DOHH2 (cell line): Measurements from ENCODE around the gene NHERF1.

Experiments used
- H3F3A ChIP-seq: fragments of 200-600 bp; sonication (generic), shearing (Covaris generic); 2 replicates; pipeline ENCODE4 v1.6.0; 2016; ENCODE audit warnings: antibody characterized with exemption, mild to moderate bottlenecking; ENCODE audit not compliant: control insufficient read depth, insufficient read depth
- H3K27ac ChIP-seq: fragments of 200-600 bp; sonication (generic); 2 replicates; pipeline ENCODE4 v1.5.1; 2014; ENCODE audit warnings: low read depth, mild to moderate bottlenecking, low read length, moderate library complexity
- H3K27me3 ChIP-seq: fragments of 200-600 bp; sonication (generic); 2 replicates; pipeline ENCODE4 v1.6.1; 2014; ENCODE audit warnings: mild to moderate bottlenecking, low read length, mixed read lengths; ENCODE audit not compliant: control insufficient read depth
- H3K36me3 ChIP-seq: fragments of 200-600 bp; sonication (generic); 2 replicates; pipeline ENCODE4 v1.6.1; 2014; ENCODE audit warnings: mild to moderate bottlenecking, low read length, moderate library complexity, mixed read lengths; ENCODE audit not compliant: control insufficient read depth
- H3K4me1 ChIP-seq: fragments of 200-600 bp; sonication (generic); 2 replicates; pipeline ENCODE4 v1.6.1; 2014; ENCODE audit warnings: mild to moderate bottlenecking, low read length, mixed read lengths; ENCODE audit not compliant: control insufficient read depth
- H3K4me2 ChIP-seq: fragments of 200-600 bp; sonication (generic); 2 replicates; pipeline ENCODE4 v1.6.0; 2014; ENCODE audit warnings: mild to moderate bottlenecking, low read length, moderate library complexity
- H3K4me3 ChIP-seq: fragments of 200-600 bp; sonication (generic); 2 replicates; pipeline ENCODE4 v1.5.1; 2014; ENCODE audit warnings: mild to moderate bottlenecking, low read length, mixed read lengths
- H3K79me2 ChIP-seq: fragments of 200-600 bp; sonication (generic); 2 replicates; pipeline ENCODE4 v1.6.1; 2014; ENCODE audit warnings: mild to moderate bottlenecking, low read length, mixed read lengths; ENCODE audit not compliant: control insufficient read depth
- H3K9me2 ChIP-seq: fragments of 200-600 bp; sonication (generic); replicated peaks from 2 replicates; pipeline ENCODE4 v1.6.1; 2014; ENCODE audit warnings: mild to moderate bottlenecking, low read length, mixed read lengths; ENCODE audit not compliant: control insufficient read depth
- H3K9me3 ChIP-seq: fragments of 200-600 bp; sonication (generic); 2 replicates; pipeline ENCODE4 v1.6.1; 2014; ENCODE audit warnings: antibody characterized with exemption, low read length, mixed read lengths; ENCODE audit not compliant: control insufficient read depth, insufficient read depth
- H4K20me1 ChIP-seq: fragments of 200-600 bp; sonication (generic); 2 replicates; pipeline ENCODE4 v1.6.0; 2014; ENCODE audit warnings: low read depth, mild to moderate bottlenecking, antibody characterized with exemption, low read length, moderate library complexity; ENCODE audit not compliant: control insufficient read depth, insufficient read depth
- CTCF ChIP-seq: fragments of 200-600 bp; sonication (generic); IDR thresholded peaks from one replicate; pipeline ENCODE4 v1.5.1; 2014; ENCODE audit warnings: antibody characterized with exemption, mild to moderate bottlenecking, low read depth, low read length; ENCODE audit not compliant: poor library complexity, severe bottlenecking
- EZH2phosphoT487 ChIP-seq: fragments of 200-600 bp; sonication (generic); IDR thresholded peaks from 2 replicates; pipeline ENCODE4 v1.6.1; 2017; ENCODE audit warnings: borderline replicate concordance, mild to moderate bottlenecking, antibody characterized with exemption, low read length, moderate library complexity, mixed read lengths

Gene NHERF1

DNA sequence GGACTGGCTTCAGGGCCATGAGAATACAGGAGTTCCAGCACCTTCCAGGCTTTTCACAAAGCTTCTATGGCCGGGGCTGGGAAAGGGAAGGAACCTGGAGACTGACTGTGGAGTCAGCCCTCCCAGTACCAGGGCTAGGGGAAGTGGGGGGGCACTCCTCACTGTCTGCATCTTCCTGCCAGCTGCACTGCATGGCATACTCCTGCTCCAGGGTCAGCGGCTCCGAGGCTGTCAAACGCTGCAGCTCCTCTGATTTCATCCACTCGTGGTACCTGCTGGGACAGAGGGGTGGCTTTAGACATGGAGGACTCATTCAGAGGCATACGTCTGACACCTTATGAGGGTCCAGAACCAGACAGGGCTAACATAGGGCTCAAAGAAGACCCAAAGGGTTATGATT is 25.0 kb downstream of the NHERF1 start:
- Histone ChIP-seq H3K9me3 (no peaks in the 10 kb centered on the region), H3K36me3 (peaks cover 58% of the 10 kb centered on the region), H3K4me3 (no peak overlapping the region), H3F3A (no peaks in the 10 kb centered on the region), H3K4me2 (no peak overlapping the region), H3K9me2 (no peaks in the 10 kb centered on the region), H3K27ac (no peak overlapping the region), H3K79me2 (peaks cover 20% of the 10 kb centered on the region), H3K27me3 (no peaks in the 10 kb centered on the region), H3K4me1 (peaks cover 14% of the 10 kb centered on the region), H4K20me1 (no peaks in the 10 kb centered on the region)
- TF ChIP-seq EZH2phosphoT487 = no peak
- no peak for TF ChIP-seq CTCF

GRCh38 chr17:74773871-74774286 is 25.5 kb downstream of the NHERF1 start:
- H3K9me2 ChIP-seq = no peaks in the 10 kb centered on the region
- no peak overlapping the region for H3K4me3 ChIP-seq
- H3K79me2 ChIP-seq = peaks cover 20% of the 10 kb centered on the region
- no peak overlapping the region for H3K4me2 ChIP-seq
- no peaks in the 10 kb centered on the region for H3K27me3 ChIP-seq
- H3K9me3 ChIP-seq = no peaks in the 10 kb centered on the region
- H3K36me3 ChIP-seq = peaks cover 53% of the 10 kb centered on the region
- H3K27ac ChIP-seq = no peak overlapping the region
- peaks cover 14% of the 10 kb centered on the region for H3K4me1 ChIP-seq
- H3F3A ChIP-seq = no peaks in the 10 kb centered on the region
- H4K20me1 ChIP-seq = no peaks in the 10 kb centered on the region
- TF ChIP-seq EZH2phosphoT487 (no peak), CTCF (no peak)

DNA sequence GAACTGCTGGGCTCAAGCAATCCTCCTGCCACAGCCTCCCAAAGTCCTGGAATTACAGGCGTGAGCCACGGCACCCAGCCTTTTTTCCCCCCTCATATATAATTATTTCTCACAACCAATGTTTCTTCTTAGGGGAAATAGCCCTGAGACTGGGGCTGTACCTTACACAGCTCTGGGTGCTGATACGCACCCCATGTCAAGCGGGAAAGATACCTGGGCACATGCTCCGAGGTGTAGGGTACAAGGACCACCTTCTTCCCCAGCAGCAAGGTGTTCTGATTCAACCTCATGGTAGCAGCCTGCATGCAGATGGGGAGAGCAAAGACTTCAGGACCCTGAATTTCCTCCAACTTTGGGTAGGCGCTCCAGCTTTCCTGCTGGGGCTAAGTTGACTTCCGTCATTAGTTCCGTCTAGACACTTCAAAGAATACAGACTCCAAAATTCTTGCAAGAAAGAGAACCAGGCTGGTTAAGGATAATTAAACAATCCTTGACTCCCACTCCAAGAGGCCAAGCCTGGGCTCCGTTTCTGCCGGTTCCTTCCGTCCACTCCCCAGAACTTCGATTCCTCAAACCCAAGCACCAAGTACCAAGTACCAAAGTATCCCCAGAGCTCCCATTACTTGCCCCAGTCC is 27.1 kb downstream of the NHERF1 start:
- peaks cover 20% of the 10 kb centered on the region for H3K79me2 ChIP-seq
- peaks cover 38% of the 10 kb centered on the region for H3K36me3 ChIP-seq
- TF ChIP-seq EZH2phosphoT487 (no peak), CTCF (no peak)
- H3K4me1 ChIP-seq = peaks cover 31% of the 10 kb centered on the region
- H4K20me1 ChIP-seq = peaks cover 9% of the 10 kb centered on the region; the same call in 1 of the 2 replicates
- H3K9me3 ChIP-seq = no peaks in the 10 kb centered on the region
- H3K4me3 ChIP-seq = peak overlapping the region; percentile 89
- peak overlapping the region; percentile 67 for H3K4me2 ChIP-seq
- no peaks in the 10 kb centered on the region for H3K9me2 ChIP-seq
- no peaks in the 10 kb centered on the region for H3K27me3 ChIP-seq
- H3F3A ChIP-seq = peaks cover 12% of the 10 kb centered on the region
- H3K27ac ChIP-seq = peak overlapping the region; percentile 42; the same call in 1 of the 2 replicates
